ENCODE measurements around the gene WDTC1. TPM values are rescaled to one million over a fixed set of nuclear protein-coding genes. Genes with fewer than 3 reads are reported as not detected.

Gene WDTC1
- total RNA-seq, 1 experiment from 2014 or later = 23.7 TPM

GRCh38 chr1:27258598-27258997 lies 24.2 kb downstream of the WDTC1 start:
- Histone ChIP-seq H3K27ac (ENCODE audit: low read length) (no peak overlapping the region), H4K20me1 (ENCODE audit: low read length) (no peaks in the 10 kb centered on the region), H3K79me2 (ENCODE audit: low read length) (no peaks in the 10 kb centered on the region), H3K36me3 (ENCODE audit: low read depth, low read length) (no peaks in the 10 kb centered on the region), H3F3A (ENCODE audit: low read length, unreplicated experiment) (no peaks in the 10 kb centered on the region), H3K27me3 (ENCODE audit: low read length) (no peaks in the 10 kb centered on the region), H3K9ac (ENCODE audit: low read length) (no peak overlapping the region), H3K4me3 (ENCODE audit: low read length) (no peak overlapping the region), H3K9me3 (ENCODE audit: low read length) (no peaks in the 10 kb centered on the region), H3K4me2 (ENCODE audit: low read length) (no peak overlapping the region), H3K4me1 (ENCODE audit: insufficient read depth, low read length) (no peaks in the 10 kb centered on the region), H3K9me2 (replicated peaks; ENCODE audit: low read length) (no peaks in the 10 kb centered on the region), H2AFZ (ENCODE audit: low read length) (no peak overlapping the region)
- no peak for ATAC-seq
- ChIA-PET POLR2A (ENCODE audit: unreplicated experiment) (no interaction called here), CTCF (interaction anchor here (0.6 kb wide), 1 partner anchor 136 kb away, joined by 12 read pairs; no protein-coding TSS in a partner anchor)
- TF ChIP-seq CTCF (conservative IDR thresholded peaks at IDR 0.05; ENCODE audit: low read depth, low read length) (no peak), EZH2 (IDR thresholded peaks at IDR 0.05; ENCODE audit: low read length, unreplicated experiment) (no peak), EZH2phosphoT487 (IDR thresholded peaks at IDR 0.05; ENCODE audit: borderline replicate concordance, low read length) (no peak)
- intact Hi-C loops (cut with micrococcal nuclease) = no loop called here
- no TSS peak for BruUV-seq (replicated peaks)
- DNase-seq = no peak

- no peaks in the 10 kb centered on the region for H3K36me3 ChIP-seq (ENCODE audit: low read depth, low read length)
- H3K27me3 ChIP-seq (ENCODE audit: low read length) = no peaks in the 10 kb centered on the region
- H3K9ac ChIP-seq (ENCODE audit: low read length) = no peak overlapping the region
- no peaks in the 10 kb centered on the region for H3K9me2 ChIP-seq (replicated peaks; ENCODE audit: low read length)
- no peak overlapping the region for H3K4me2 ChIP-seq (ENCODE audit: low read length)
- intact Hi-C loops (cut with micrococcal nuclease) = no loop called here
- no peak overlapping the region for H3K4me3 ChIP-seq (ENCODE audit: low read length)
- no peak overlapping the region for H3K27ac ChIP-seq (ENCODE audit: low read length)
- no peak for ATAC-seq
- ChIA-PET POLR2A (ENCODE audit: unreplicated experiment) (interaction anchor here (0.5 to 0.6 kb wide), 2 partner anchors 19 to 501 kb away, joined by 9 read pairs; no protein-coding TSS in a partner anchor), CTCF (interaction anchor here (0.6 kb wide), 3 partner anchors 121 to 494 kb away, joined by 3 to 12 read pairs (median 9); no protein-coding TSS in a partner anchor)
- no peaks in the 10 kb centered on the region for H4K20me1 ChIP-seq (ENCODE audit: low read length)
- TF ChIP-seq CTCF (conservative IDR thresholded peaks at IDR 0.05; ENCODE audit: low read depth, low read length) (no peak), EZH2phosphoT487 (IDR thresholded peaks at IDR 0.05; ENCODE audit: borderline replicate concordance, low read length) (no peak), EZH2 (IDR thresholded peaks at IDR 0.05; ENCODE audit: low read length, unreplicated experiment) (no peak)
- no peak for DNase-seq
- BruUV-seq (replicated peaks) = no TSS peak
- no peaks in the 10 kb centered on the region for H3K9me3 ChIP-seq (ENCODE audit: low read length)
- no peaks in the 10 kb centered on the region for H3K79me2 ChIP-seq (ENCODE audit: low read length)
- H3F3A ChIP-seq (ENCODE audit: low read length, unreplicated experiment) = no peaks in the 10 kb centered on the region
- no peaks in the 10 kb centered on the region for H3K4me1 ChIP-seq (ENCODE audit: insufficient read depth, low read length)
- H2AFZ ChIP-seq (ENCODE audit: low read length) = no peak overlapping the region
These were observed 32.7 kb downstream of the WDTC1 start for GRCh38 chr1:27267153-27267552.

GRCh38 chr1:27269276-27269675 lies 34.8 kb downstream of the WDTC1 start:
- Histone ChIP-seq H3K9ac (ENCODE audit: low read length) (no peak overlapping the region), H3K9me3 (ENCODE audit: low read length) (no peaks in the 10 kb centered on the region), H3K79me2 (ENCODE audit: low read length) (no peaks in the 10 kb centered on the region), H3K27me3 (ENCODE audit: low read length) (no peaks in the 10 kb centered on the region), H4K20me1 (ENCODE audit: low read length) (no peaks in the 10 kb centered on the region), H3K27ac (ENCODE audit: low read length) (no peak overlapping the region), H3F3A (ENCODE audit: low read length, unreplicated experiment) (no peaks in the 10 kb centered on the region), H3K4me1 (ENCODE audit: insufficient read depth, low read length) (no peaks in the 10 kb centered on the region), H3K4me2 (ENCODE audit: low read length) (no peak overlapping the region), H3K4me3 (ENCODE audit: low read length) (no peak overlapping the region), H2AFZ (ENCODE audit: low read length) (no peak overlapping the region), H3K9me2 (replicated peaks; ENCODE audit: low read length) (no peaks in the 10 kb centered on the region), H3K36me3 (ENCODE audit: low read depth, low read length) (no peaks in the 10 kb centered on the region)
- no peak for DNase-seq
- POLR2A ChIA-PET (ENCODE audit: unreplicated experiment) = no interaction called here
- no peak for ATAC-seq
- CTCF ChIA-PET = no interaction called here
- BruUV-seq (replicated peaks) = no TSS peak
- intact Hi-C loops (cut with micrococcal nuclease) = no loop called here
- TF ChIP-seq EZH2 (IDR thresholded peaks at IDR 0.05; ENCODE audit: low read length, unreplicated experiment) (no peak), CTCF (conservative IDR thresholded peaks at IDR 0.05; ENCODE audit: low read depth, low read length) (no peak), EZH2phosphoT487 (IDR thresholded peaks at IDR 0.05; ENCODE audit: borderline replicate concordance, low read length) (no peak)
